AML-193 (cell line): ENCODE measurements around the gene COA7.
A peak's percentile ranks its signal among the peaks of the same experiment; 100 is the strongest.
"Not testable (repeated sequence)": the region's sequence is repeated elsewhere in the genome, so short reads cannot be mapped to it uniquely, and the experiment has no call there.

Experiments
- DNase-seq, 2 experiments: peaks; one replicate each; lab custom pipeline; 2025; lab: John Stamatoyannopoulos, UW

Gene COA7

GRCh38 chr1:52706136-52706670 is 8.1 kb upstream of the COA7 start:
- no peak for DNase-seq

GRCh38 chr1:52702886-52703787 is 5.0 kb upstream of the COA7 start:
- peak; percentile 77 to 86 for DNase-seq

- DNase-seq = no peak
Measured at GRCh38 chr1:52695627-52696026, 2.5 kb downstream of the COA7 start.

GRCh38 chr1:52693843-52694242 is 4.3 kb downstream of the COA7 start:
- DNase-seq = no peak

- not testable (repeated sequence) for DNase-seq
Measured at GRCh38 chr1:52693351-52693750, 4.8 kb downstream of the COA7 start.

GRCh38 chr1:52692697-52693096 is 5.5 kb downstream of the COA7 start:
- DNase-seq = no peak

- DNase-seq = no peak
Measured at GRCh38 chr1:52691821-52692220, 6.3 kb downstream of the COA7 start.

GRCh38 chr1:52686830-52687229 is 11.3 kb downstream of the COA7 start:
- no peak for DNase-seq

GRCh38 chr1:52686261-52686751 is 11.8 kb downstream of the COA7 start:
- DNase-seq = peak; percentile 71 to 72

GRCh38 chr1:52684545-52684944 is 13.6 kb downstream of the COA7 start:
- DNase-seq = no peak

GRCh38 chr1:52683367-52683940 is 14.7 kb downstream of the COA7 start:
- no peak for DNase-seq

- DNase-seq = no peak
Measured at GRCh38 chr1:52681136-52681535, 17.0 kb downstream of the COA7 start.

- DNase-seq = no peak
Measured at GRCh38 chr1:52680353-52680752, 17.8 kb downstream of the COA7 start.

- DNase-seq = no peak
Measured at GRCh38 chr1:52679498-52679897, 18.6 kb downstream of the COA7 start.

GRCh38 chr1:52679048-52679447 is 19.1 kb downstream of the COA7 start:
- DNase-seq = no peak

- peak; percentile 11 to 16 for DNase-seq
Measured at GRCh38 chr1:52677076-52677806, 20.9 kb downstream of the COA7 start.

GRCh38 chr1:52676249-52676903 is 21.8 kb downstream of the COA7 start:
- no peak for DNase-seq

- DNase-seq = peak in 1 of 2 experiments; percentile 12
Measured at GRCh38 chr1:52674497-52675384, 23.4 kb downstream of the COA7 start.

- no peak for DNase-seq
Measured at GRCh38 chr1:52673513-52673912, 24.6 kb downstream of the COA7 start.

GRCh38 chr1:52672946-52673345 is 25.2 kb downstream of the COA7 start:
- no peak for DNase-seq

GRCh38 chr1:52670604-52671003 is 27.5 kb downstream of the COA7 start:
- DNase-seq = no peak
